Right lobe of liver (tissue), 6 donors: ENCODE measurements around the gene GFAP. TPM values are rescaled to one million over a fixed set of nuclear protein-coding genes. Genes with fewer than 3 reads are reported as not detected.

ENCODE experiments used
- ATAC-seq, 4 donors: fragments of 200-7000 bp; cut with Tn5 transposase; one replicate each; pipeline ENCODE4 v1.9.1; 2020; ENCODE audit warnings: mild to moderate bottlenecking in 4 of 4, moderate library complexity in 4 of 4
- DNase-seq, 3 donors: peaks; one replicate each; pipeline ENCODE4 v3.0.0-alpha.2; 2020
- H3K27ac ChIP-seq, 3 donors: fragments of 200-600 bp; one replicate each; pipeline ENCODE4 v1.8.0; 2022
- H3K27me3 ChIP-seq, 2 donors: fragments of 200-600 bp; one replicate each; pipeline ENCODE4 v1.8.0; 2022
- H3K36me3 ChIP-seq, 4 donors: fragments of 200-600 bp; sonication (generic) in 1 of 4; one replicate each; pipeline versions ENCODE4 v1.5.1 to v1.8.0; 2017 to 2022; ENCODE audit warnings: control low read depth in 1 of 4
- H3K4me1 ChIP-seq, 4 donors: fragments of 200-600 bp; sonication (generic) in 1 of 4; one replicate each; pipeline versions ENCODE4 v1.5.1 to v1.8.0; 2017 to 2022; ENCODE audit warnings: control low read depth in 1 of 4
- H3K4me3 ChIP-seq, 3 donors: fragments of 200-600 bp; one replicate each; pipeline ENCODE4 v1.8.0; 2022
- H3K9me3 ChIP-seq, 4 donors: fragments of 200-600 bp; sonication (generic) in 1 of 4; one replicate each; pipeline versions ENCODE4 v1.5.1 to v1.8.0; 2017 to 2022; ENCODE audit warnings: control low read depth in 1 of 4
- POLR2A ChIP-seq: fragments of 450-650 bp; IDR thresholded peaks from one replicate; pipeline ENCODE4 v1.6.1; 2017; ENCODE audit warnings: antibody characterized with exemption, mild to moderate bottlenecking
- WGBS: methylation state at CpG from one replicate; pipeline ENCODE4 v1.1.6; 2018; ENCODE audit warnings: low coverage, low lambda C conversion rate; ENCODE audit not compliant: insufficient coverage; ENCODE audit errors: missing lambda C conversion rate; 5-methylcytosine and 5-hydroxymethylcytosine counted together
- intact Hi-C, 2 donors: fragments of 100-400 bp; cut with DNase I; formaldehyde crosslinking; loops; one replicate each; pipeline versions ENCODE4 v1.11.2 to v1.14.1; 2022
- total RNA-seq, 6 experiments: library from RNA; depleted of rRNA in 2 of 6; stranded (reverse); fragments of >200 nt in 2 of 6; fragmentation: NEBNext Ultra II Directional in 3 of 6; extraction: Animal tissue kit (Norgen Biotek cat#: 25700) in 3 of 6; gene quantifications; one replicate each; pipeline versions ENCODE4 v1.1.0 to v1.2.4, GENCODE V29; 2016 to 2023
- TF ChIP-seq, protein P1 (sequence below), 4 donors: fragments of 200-600 bp in 3 of 4; fragments of 450-650 bp in 1 of 4; IDR thresholded peaks; one replicate each; pipeline versions ENCODE4 v1.5.1 to v1.8.0; 2016 to 2022; ENCODE audit warnings: antibody characterized with exemption in 4 of 4, mild to moderate bottlenecking in 2 of 4
- donor health status: DM: no; HTN: yes; CAD: no.
- donor health status: DM: no; HTN: no; CAD: no.
- donor health status: DM: no; HTN: no; CAD: no.
- donor health status: DM: no; HTN: yes; CAD: no.
- donor health status: DM: no; HTN: yes; CAD: no.

The GFAP gene
- total RNA-seq, 6 experiments from 2014 or later = 0.18 to 0.50 (median 0.27) TPM

- DNase-seq = no peak
Observed at GRCh38 chr17:44932787-44933097, 17.4 kb upstream of the GFAP start.

GRCh38 chr17:44932096-44932786 lies 16.9 kb upstream of the GFAP start:
- TF ChIP-seq, protein P1, sequence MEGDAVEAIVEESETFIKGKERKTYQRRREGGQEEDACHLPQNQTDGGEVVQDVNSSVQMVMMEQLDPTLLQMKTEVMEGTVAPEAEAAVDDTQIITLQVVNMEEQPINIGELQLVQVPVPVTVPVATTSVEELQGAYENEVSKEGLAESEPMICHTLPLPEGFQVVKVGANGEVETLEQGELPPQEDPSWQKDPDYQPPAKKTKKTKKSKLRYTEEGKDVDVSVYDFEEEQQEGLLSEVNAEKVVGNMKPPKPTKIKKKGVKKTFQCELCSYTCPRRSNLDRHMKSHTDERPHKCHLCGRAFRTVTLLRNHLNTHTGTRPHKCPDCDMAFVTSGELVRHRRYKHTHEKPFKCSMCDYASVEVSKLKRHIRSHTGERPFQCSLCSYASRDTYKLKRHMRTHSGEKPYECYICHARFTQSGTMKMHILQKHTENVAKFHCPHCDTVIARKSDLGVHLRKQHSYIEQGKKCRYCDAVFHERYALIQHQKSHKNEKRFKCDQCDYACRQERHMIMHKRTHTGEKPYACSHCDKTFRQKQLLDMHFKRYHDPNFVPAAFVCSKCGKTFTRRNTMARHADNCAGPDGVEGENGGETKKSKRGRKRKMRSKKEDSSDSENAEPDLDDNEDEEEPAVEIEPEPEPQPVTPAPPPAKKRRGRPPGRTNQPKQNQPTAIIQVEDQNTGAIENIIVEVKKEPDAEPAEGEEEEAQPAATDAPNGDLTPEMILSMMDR (IDR thresholded peaks at IDR 0.05) = no peak
- TF ChIP-seq POLR2A = no peak
- Histone ChIP-seq H3K27ac (no peak overlapping the region), H3K4me1 (no peaks in the 10 kb centered on the region), H3K27me3 (no peaks in the 10 kb centered on the region), H3K9me3 (no peaks in the 10 kb centered on the region), H3K36me3 (no peaks in the 10 kb centered on the region), H3K4me3 (no peak overlapping the region)
- intact Hi-C loops = no loop called here
- peak in 1 of 3 donors; percentile 41 for DNase-seq
- ATAC-seq = no peak
- 93% methylated on average over 2 of the region's 8 CpGs for WGBS

More at GRCh38 chr17:44932787-44933097, 17.4 kb upstream of the GFAP start:
- Histone ChIP-seq H3K27me3 (no peaks in the 10 kb centered on the region), H3K4me1 (no peaks in the 10 kb centered on the region), H3K4me3 (no peak overlapping the region), H3K36me3 (no peaks in the 10 kb centered on the region), H3K9me3 (no peaks in the 10 kb centered on the region), H3K27ac (no peak overlapping the region)
- TF ChIP-seq, protein P1 (IDR thresholded peaks at IDR 0.05) = no peak
- TF ChIP-seq POLR2A = no peak
- no peak for ATAC-seq
- intact Hi-C loops = no loop called here
- WGBS = no CpG with 5 or more reads among the region's 6 CpGs

GRCh38 chr17:44931376-44931775 lies 16.1 kb upstream of the GFAP start:
- DNase-seq = peak in 1 of 3 donors; percentile 37
- TF ChIP-seq POLR2A = no peak
- TF ChIP-seq, protein P1 (IDR thresholded peaks at IDR 0.05) = no peak
- intact Hi-C loops = no loop called here

GRCh38 chr17:44930667-44931066 lies 15.4 kb upstream of the GFAP start:
- H3K4me1 ChIP-seq = no peaks in the 10 kb centered on the region
- no peaks in the 10 kb centered on the region for H3K36me3 ChIP-seq
- intact Hi-C loops = no loop called here
- peak in 1 of 3 donors; percentile 18 for DNase-seq
- H3K27ac ChIP-seq = no peak overlapping the region
- ATAC-seq = no peak
- no peaks in the 10 kb centered on the region for H3K9me3 ChIP-seq
- H3K27me3 ChIP-seq = no peaks in the 10 kb centered on the region
- no peak overlapping the region for H3K4me3 ChIP-seq
- WGBS = 85% methylated on average over 5 of the region's 6 CpGs
- no peak for TF ChIP-seq POLR2A
- TF ChIP-seq, protein P1 (IDR thresholded peaks at IDR 0.05) = no peak

More at GRCh38 chr17:44931376-44931775, 16.1 kb upstream of the GFAP start:
- no peaks in the 10 kb centered on the region for H3K36me3 ChIP-seq
- H3K27ac ChIP-seq = no peak overlapping the region
- H3K9me3 ChIP-seq = no peaks in the 10 kb centered on the region
- 91% methylated on average over 4 of the region's 5 CpGs for WGBS
- no peak overlapping the region for H3K4me3 ChIP-seq
- H3K4me1 ChIP-seq = no peaks in the 10 kb centered on the region
- H3K27me3 ChIP-seq = no peaks in the 10 kb centered on the region
- no peak for ATAC-seq
